ENCODE data around the gene SLC50A1. TPM values are rescaled to one million over a fixed set of nuclear protein-coding genes. Genes with fewer than 3 reads are reported as not detected.

SLC50A1 gene
- total RNA-seq, 1 donor from 2014 or later, result 42.6 TPM

GRCh38 chr1:155124503-155125463 lies 10.9 kb upstream of the SLC50A1 start:
- peaks cover 53% of the 10 kb centered on the region for H3K4me1 ChIP-seq

GRCh38 chr1:155125511-155125945 lies 10.1 kb upstream of the SLC50A1 start:
- intact Hi-C loops (cut with DNase I), result no loop called here
- no peak for DNase-seq

More at GRCh38 chr1:155124503-155125463, 10.9 kb upstream of the SLC50A1 start:
- Histone ChIP-seq H3K4me3 (no peak overlapping the region), H3K9me3 (no peaks in the 10 kb centered on the region), H3K27ac (peak overlapping the region; percentile 91), H3K36me3 (peaks cover 3% of the 10 kb centered on the region), H3K27me3 (ENCODE audit: low read depth) (peaks cover 13% of the 10 kb centered on the region)
- DNase-seq (peak; percentile 53), ATAC-seq (no peak)
- intact Hi-C loops (cut with DNase I), result no loop called here
- no peak for TF ChIP-seq CTCF (IDR thresholded peaks at IDR 0.05)

GRCh38 chr1:155125946-155126555 lies 9.6 kb upstream of the SLC50A1 start:
- Histone ChIP-seq H3K27me3 (ENCODE audit: low read depth) (peaks cover 13% of the 10 kb centered on the region), H3K36me3 (peaks cover 12% of the 10 kb centered on the region), H3K27ac (peak overlapping the region; percentile 91), H3K4me3 (peak overlapping the region; percentile 64), H3K9me3 (no peaks in the 10 kb centered on the region), H3K4me1 (peaks cover 58% of the 10 kb centered on the region)
- no peak for TF ChIP-seq CTCF (IDR thresholded peaks at IDR 0.05)
- peak; percentile 16 to 48 for ATAC-seq
- intact Hi-C loops (cut with DNase I), result no loop called here
- DNase-seq, result peak; percentile 79

More at GRCh38 chr1:155125511-155125945, 10.1 kb upstream of the SLC50A1 start:
- Histone ChIP-seq H3K9me3 (no peaks in the 10 kb centered on the region), H3K27ac (peak overlapping the region; percentile 91), H3K36me3 (peaks cover 7% of the 10 kb centered on the region), H3K27me3 (ENCODE audit: low read depth) (peaks cover 13% of the 10 kb centered on the region), H3K4me3 (no peak overlapping the region), H3K4me1 (peaks cover 53% of the 10 kb centered on the region)
- no peak for ATAC-seq
- TF ChIP-seq CTCF (IDR thresholded peaks at IDR 0.05), result no peak

GRCh38 chr1:155126556-155127104 lies 9.0 kb upstream of the SLC50A1 start:
- intact Hi-C loops (cut with DNase I), result no loop called here
- peaks cover 13% of the 10 kb centered on the region for H3K27me3 ChIP-seq (ENCODE audit: low read depth)
- ATAC-seq, result peak; percentile 70 to 83
- DNase-seq, result peak; percentile 92
- peaks cover 64% of the 10 kb centered on the region for H3K4me1 ChIP-seq
- peak overlapping the region; percentile 91 for H3K27ac ChIP-seq
- peak overlapping the region; percentile 64 for H3K4me3 ChIP-seq
- TF ChIP-seq CTCF (IDR thresholded peaks at IDR 0.05), result no peak
- peaks cover 18% of the 10 kb centered on the region for H3K36me3 ChIP-seq
- no peaks in the 10 kb centered on the region for H3K9me3 ChIP-seq
